Activated T-cell treated with anti-CD3 and anti-CD28 coated beads, Interleukin-2, amount 50 U/mL, for 4 hours (primary cell): ENCODE measurements around the gene BDNF. TPM values are rescaled to one million over a fixed set of nuclear protein-coding genes. Genes with fewer than 3 reads are reported as not detected.

Experiments used
- ATAC-seq, 2 donors: fragments of 200-7000 bp; cut with Tn5 transposase; one replicate each; pipeline ENCODE4 v1.10.0; 2021
- DNase-seq: peaks from one replicate; pipeline ENCODE4 v3.0.0-alpha.2; 2020
- H3K27me3 Mint-ChIP-seq: one replicate; pipeline ENCODE4 v1.8.0; 2021; ENCODE audit warnings: low read depth, mixed read lengths
- H3K36me3 Mint-ChIP-seq: one replicate; pipeline ENCODE4 v1.8.0; 2022; ENCODE audit warnings: mixed read lengths; ENCODE audit not compliant: insufficient read depth
- H3K4me1 Mint-ChIP-seq: one replicate; pipeline ENCODE4 v1.8.0; 2021; ENCODE audit warnings: low read depth, mixed read lengths
- H3K4me3 Mint-ChIP-seq: one replicate; pipeline ENCODE4 v1.8.0; 2021; ENCODE audit warnings: mild to moderate bottlenecking, moderate library complexity, mixed read lengths
- H3K9me3 Mint-ChIP-seq: one replicate; pipeline ENCODE4 v1.8.0; 2021; ENCODE audit warnings: mixed read lengths
- total RNA-seq, 3 donors: library from RNA; stranded (reverse); gene quantifications; one replicate each; pipeline ENCODE4 v1.2.1, GENCODE V29; 2021

The BDNF gene
- total RNA-seq, 3 donors from 2014 or later = 0.05 TPM; not detected in 2

DNA sequence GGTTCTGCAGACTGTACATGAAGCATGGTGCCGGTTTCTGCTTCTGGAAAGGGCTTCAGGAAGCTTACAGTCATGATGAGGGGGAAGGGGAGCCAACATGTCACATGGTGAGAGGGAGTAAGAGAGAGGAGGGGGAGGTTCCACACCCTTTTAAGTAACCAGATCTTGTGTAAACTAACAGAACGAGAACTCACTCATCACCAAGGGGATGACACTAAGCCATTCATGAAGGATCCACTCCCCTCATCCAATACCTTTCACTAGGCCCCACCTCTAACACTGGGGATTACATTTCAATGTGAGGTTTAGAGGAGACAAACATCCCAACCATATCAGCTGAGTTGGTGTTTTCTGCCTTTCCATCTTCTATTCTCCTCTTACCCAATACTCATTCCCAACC, 83.5 kb downstream of the BDNF start:
- ATAC-seq (no peak), DNase-seq (no peak)
- H3K36me3 Mint-ChIP-seq = no peaks in the 10 kb centered on the region
- no peaks in the 10 kb centered on the region for H3K9me3 Mint-ChIP-seq
- H3K27me3 Mint-ChIP-seq = no peaks in the 10 kb centered on the region
- no peak overlapping the region for H3K4me3 Mint-ChIP-seq
- H3K4me1 Mint-ChIP-seq = no peaks in the 10 kb centered on the region

DNA sequence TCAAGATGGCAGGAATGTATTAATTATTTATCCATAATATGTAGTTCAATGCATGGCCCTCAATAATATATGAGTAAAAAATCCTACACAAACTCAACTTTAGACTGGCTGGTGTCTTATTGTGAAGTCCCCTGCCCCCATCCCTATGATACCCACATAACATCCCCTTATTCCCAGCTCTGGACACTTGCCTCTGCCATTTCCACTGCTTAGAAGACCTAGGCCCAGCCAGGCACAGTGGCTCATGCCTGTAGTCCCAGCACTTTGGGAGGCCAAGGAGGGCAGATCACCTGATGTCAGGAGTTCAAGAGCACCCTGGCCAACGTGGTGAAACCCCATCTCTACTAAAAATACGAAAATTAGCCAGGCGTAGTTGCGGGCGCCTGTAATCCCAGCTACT, 84.4 kb downstream of the BDNF start:
- H3K36me3 Mint-ChIP-seq = no peaks in the 10 kb centered on the region
- H3K4me1 Mint-ChIP-seq = no peaks in the 10 kb centered on the region
- DNase-seq (no peak), ATAC-seq (no peak)
- H3K9me3 Mint-ChIP-seq = no peaks in the 10 kb centered on the region
- H3K4me3 Mint-ChIP-seq = no peak overlapping the region
- H3K27me3 Mint-ChIP-seq = no peaks in the 10 kb centered on the region

DNA sequence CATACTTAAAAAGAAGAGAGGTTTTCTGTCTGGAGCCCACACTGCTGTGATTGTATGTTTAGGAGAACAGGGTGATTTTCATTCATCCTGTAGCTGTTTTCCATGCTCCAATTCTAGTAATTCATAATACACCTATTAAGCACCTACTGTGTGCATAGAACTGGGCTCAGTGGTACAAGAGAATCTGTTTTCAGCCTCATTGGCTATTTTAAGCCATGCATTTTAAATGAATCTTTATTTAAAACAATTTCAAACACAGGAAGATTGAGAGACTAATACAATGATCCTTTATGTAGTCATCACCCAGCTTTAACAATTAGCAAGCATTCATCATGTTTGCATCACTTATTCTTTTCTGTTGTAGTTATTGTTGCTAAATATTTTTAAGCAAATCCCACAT, 86.2 kb downstream of the BDNF start:
- DNase-seq (no peak), ATAC-seq (no peak)
- H3K36me3 Mint-ChIP-seq = no peaks in the 10 kb centered on the region
- H3K9me3 Mint-ChIP-seq = no peaks in the 10 kb centered on the region
- no peak overlapping the region for H3K4me3 Mint-ChIP-seq
- H3K27me3 Mint-ChIP-seq = no peaks in the 10 kb centered on the region
- H3K4me1 Mint-ChIP-seq = no peaks in the 10 kb centered on the region

DNA sequence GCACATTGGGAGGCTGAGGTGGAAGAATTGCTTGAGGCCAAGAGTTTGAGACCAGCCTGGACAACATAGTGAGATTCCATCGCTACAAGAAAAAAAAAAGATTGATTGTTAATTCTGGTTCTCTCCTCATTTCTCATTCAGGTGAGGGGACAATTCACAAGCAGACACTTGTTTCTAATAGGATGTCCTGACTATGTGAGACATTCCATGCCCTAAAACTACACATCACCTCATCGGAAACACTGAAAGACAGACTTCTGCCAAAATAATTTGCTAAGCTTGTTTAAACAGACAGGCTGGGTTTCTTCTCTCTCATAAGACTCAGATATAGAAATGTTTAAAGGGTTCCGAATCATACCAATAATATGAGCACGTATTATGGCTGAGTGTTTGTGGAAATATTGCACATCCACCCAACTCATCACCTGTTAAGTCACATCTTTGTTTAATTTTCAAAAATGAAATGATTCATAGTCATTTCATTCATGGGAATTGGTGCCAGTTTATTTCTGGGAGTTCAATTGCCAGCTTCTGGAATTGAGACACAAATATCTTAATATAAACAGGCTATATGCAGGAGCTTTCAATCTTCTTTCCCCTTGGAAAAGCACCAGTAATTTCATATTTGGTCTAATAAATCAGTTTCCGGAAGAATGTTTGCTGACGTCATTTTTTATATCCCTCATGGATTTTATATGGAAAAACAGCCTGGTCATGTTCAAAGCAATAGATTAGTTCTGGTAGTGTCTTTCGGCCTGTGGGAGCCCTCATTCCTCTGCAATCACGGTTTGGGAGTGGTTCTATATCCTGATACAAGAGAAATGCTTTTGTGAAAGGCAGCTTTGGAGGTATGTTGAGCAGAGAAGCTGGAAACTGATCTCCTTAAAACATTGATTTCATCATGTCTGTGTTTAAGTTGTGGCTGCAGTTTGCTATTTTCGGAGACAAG, 87.0 kb downstream of the BDNF start:
- Mint-ChIP-seq H3K4me3 (no peak overlapping the region), H3K27me3 (no peaks in the 10 kb centered on the region), H3K4me1 (no peaks in the 10 kb centered on the region), H3K36me3 (no peaks in the 10 kb centered on the region), H3K9me3 (no peaks in the 10 kb centered on the region)
- DNase-seq (no peak), ATAC-seq (no peak)

- Mint-ChIP-seq H3K4me1 (no peaks in the 10 kb centered on the region), H3K9me3 (no peaks in the 10 kb centered on the region), H3K36me3 (no peaks in the 10 kb centered on the region), H3K27me3 (no peaks in the 10 kb centered on the region), H3K4me3 (no peak overlapping the region)
- no peak for DNase-seq
- no peak for ATAC-seq
These were observed 88.3 kb downstream of the BDNF start for GRCh38 chr11:27611947-27612455.

DNA sequence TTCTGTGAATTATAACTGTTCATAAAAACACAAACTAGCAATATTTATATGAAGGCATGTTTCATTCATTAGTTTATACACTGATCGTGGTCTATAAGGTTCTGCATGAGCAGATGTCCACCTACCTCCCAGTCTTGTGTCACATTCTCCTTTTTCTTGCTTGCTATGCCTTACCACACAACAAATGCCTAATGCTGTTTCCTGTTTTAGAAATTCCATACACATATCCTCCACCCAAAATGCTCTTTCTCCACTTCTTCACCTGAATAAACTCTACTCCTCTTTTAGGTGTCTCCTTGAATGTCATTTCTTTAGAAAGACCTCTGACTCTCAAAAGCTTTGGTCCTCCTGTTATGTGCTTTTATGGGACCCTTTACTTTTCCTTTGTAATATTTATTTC, 88.9 kb downstream of the BDNF start:
- no peak for DNase-seq
- no peaks in the 10 kb centered on the region for H3K4me1 Mint-ChIP-seq
- no peak for ATAC-seq
- H3K4me3 Mint-ChIP-seq = no peak overlapping the region
- H3K36me3 Mint-ChIP-seq = no peaks in the 10 kb centered on the region
- no peaks in the 10 kb centered on the region for H3K9me3 Mint-ChIP-seq
- H3K27me3 Mint-ChIP-seq = no peaks in the 10 kb centered on the region

GRCh38 chr11:27610946-27611345, 89.3 kb downstream of the BDNF start:
- H3K36me3 Mint-ChIP-seq = no peaks in the 10 kb centered on the region
- ATAC-seq = no peak
- no peak for DNase-seq
- H3K4me3 Mint-ChIP-seq = no peak overlapping the region
- H3K4me1 Mint-ChIP-seq = no peaks in the 10 kb centered on the region
- H3K9me3 Mint-ChIP-seq = no peaks in the 10 kb centered on the region
- H3K27me3 Mint-ChIP-seq = no peaks in the 10 kb centered on the region

- no peak for ATAC-seq
- H3K4me3 Mint-ChIP-seq = no peak overlapping the region
- no peaks in the 10 kb centered on the region for H3K4me1 Mint-ChIP-seq
These were observed 90.0 kb downstream of the BDNF start for GRCh38 chr11:27610280-27610679.

GRCh38 chr11:27608951-27609350, 91.3 kb downstream of the BDNF start:
- ATAC-seq (no peak), DNase-seq (no peak)
- no peaks in the 10 kb centered on the region for H3K27me3 Mint-ChIP-seq
- H3K4me1 Mint-ChIP-seq = no peaks in the 10 kb centered on the region
- no peaks in the 10 kb centered on the region for H3K36me3 Mint-ChIP-seq
- no peaks in the 10 kb centered on the region for H3K9me3 Mint-ChIP-seq
- no peak overlapping the region for H3K4me3 Mint-ChIP-seq

More at GRCh38 chr11:27610280-27610679, 90.0 kb downstream of the BDNF start:
- Mint-ChIP-seq H3K36me3 (no peaks in the 10 kb centered on the region), H3K27me3 (no peaks in the 10 kb centered on the region), H3K9me3 (no peaks in the 10 kb centered on the region)
- no peak for DNase-seq

GRCh38 chr11:27605422-27605821, 94.8 kb downstream of the BDNF start:
- Mint-ChIP-seq H3K4me3 (no peak overlapping the region), H3K27me3 (no peaks in the 10 kb centered on the region), H3K9me3 (no peaks in the 10 kb centered on the region), H3K36me3 (no peaks in the 10 kb centered on the region), H3K4me1 (no peaks in the 10 kb centered on the region)
- no peak for ATAC-seq
- no peak for DNase-seq

Other genes starting within 250 kb of the BDNF start
- under 1 TPM; 0.21 to 0.61 (median 0.57) TPM for gene LGR4, start 227.7 kb downstream of the BDNF start, total RNA-seq
- gene LIN7C, start 193.7 kb downstream of the BDNF start, total RNA-seq = 10 to 100 TPM; 41.0 to 51.4 (median 44.4) TPM